Lower leg skin (tissue), 4 donors: ENCODE results near the gene ZNF283. TPM values are rescaled to one million over a fixed set of nuclear protein-coding genes. Genes with fewer than 3 reads are reported as not detected.

Experiments
- DNase-seq, 2 donors: peaks; one replicate each; pipeline ENCODE4 v3.0.0-alpha.2; 2019; ENCODE audit warnings: low spot score in 2 of 2
- H3K4me3 ChIP-seq: fragments of 200-600 bp; sonication (generic); 2 replicates; pipeline ENCODE4 v1.5.1; 2017; ENCODE audit warnings: mild to moderate bottlenecking, low read depth; ENCODE audit not compliant: poor library complexity, severe bottlenecking
- CTCF ChIP-seq, 3 donors: fragments of 450-650 bp; IDR thresholded peaks; one replicate each; pipeline ENCODE4 v1.5.1; 2016; ENCODE audit warnings: antibody characterized with exemption in 3 of 3, mild to moderate bottlenecking in 3 of 3, moderate library complexity in 2 of 3
- POLR2A ChIP-seq, 2 donors: fragments of 450-650 bp; IDR thresholded peaks; one replicate each; pipeline ENCODE4 v1.6.1; 2016 to 2017; ENCODE audit warnings: antibody characterized with exemption in 2 of 2, mild to moderate bottlenecking in 1 of 2, moderate library complexity in 1 of 2
- WGBS, 2 donors: methylation state at CpG; one replicate each; pipeline ENCODE4 v1.1.5; 2018; 5-methylcytosine and 5-hydroxymethylcytosine counted together
- intact Hi-C: fragments of 100-400 bp; cut with DNase I; formaldehyde crosslinking; loops from one replicate; pipeline ENCODE4 v1.15.0; 2023; ENCODE audit warnings: low total_unique reads
- total RNA-seq, 4 donors: library from RNA; depleted of rRNA; stranded (reverse); fragments of >200 nt; gene quantifications; one replicate each; pipeline ENCODE4 v1.1.0, GENCODE V29; 2016

Gene ZNF283
- total RNA-seq, 4 donors from 2014 or later, result 4.3 to 9.6 (median 6.3) TPM

GRCh38 chr19:43797556-43797955 lies 29.6 kb upstream of the ZNF283 start:
- intact Hi-C loops, result no loop called here
- DNase-seq, result peak in 1 of 2 donors; percentile 77
- H3K4me3 ChIP-seq, result no peak overlapping the region
- 82 to 90% methylated on average over 7 of the region's 7 CpGs for WGBS, 2 donors
- no peak for TF ChIP-seq CTCF (IDR thresholded peaks at IDR 0.05)
- TF ChIP-seq POLR2A (IDR thresholded peaks at IDR 0.05), result no peak

GRCh38 chr19:43798026-43798545 lies 29.0 kb upstream of the ZNF283 start:
- intact Hi-C loops, result no loop called here
- 59% methylated on average over 5 of the region's 5 CpGs; no CpG with 5 or more reads in 1 of the 2 donors for WGBS, 2 donors

GRCh38 chr19:43798546-43799409 lies 28.3 kb upstream of the ZNF283 start:
- intact Hi-C loops, result no loop called here
- peak overlapping the region; percentile 12 for H3K4me3 ChIP-seq
- DNase-seq, result peak; percentile 53 to 91
- 17 to 18% methylated on average over 35 to 59 of the region's 70 CpGs for WGBS, 2 donors
- TF ChIP-seq CTCF (IDR thresholded peaks at IDR 0.05), result no peak
- TF ChIP-seq POLR2A (IDR thresholded peaks at IDR 0.05), result no peak

More at GRCh38 chr19:43798026-43798545, 29.0 kb upstream of the ZNF283 start:
- TF ChIP-seq CTCF (IDR thresholded peaks at IDR 0.05), result no peak
- no peak overlapping the region for H3K4me3 ChIP-seq
- no peak for DNase-seq

- 45 to 59% methylated on average over 6 of the region's 6 CpGs for WGBS, 2 donors
- TF ChIP-seq CTCF (IDR thresholded peaks at IDR 0.05) (no peak), POLR2A (IDR thresholded peaks at IDR 0.05) (no peak)
- peak in 1 of 2 donors; percentile 83 for DNase-seq
- H3K4me3 ChIP-seq, result no peak overlapping the region
- intact Hi-C loops, result no loop called here
These were observed 27.5 kb upstream of the ZNF283 start for GRCh38 chr19:43799502-43800142.

GRCh38 chr19:43802216-43802951 lies 24.7 kb upstream of the ZNF283 start, which contains the start of gene LYPD5:
LYPD5 (minus strand) TSS chr19:43802447; CDS start chr19:43802380, 67 bp downstream.
- TF ChIP-seq POLR2A (IDR thresholded peaks at IDR 0.05) (no peak), CTCF (IDR thresholded peaks at IDR 0.05) (no peak)
- DNase-seq, result peak in 1 of 2 donors; percentile 64
- H3K4me3 ChIP-seq, result no peak within 1 kb of the TSS
- intact Hi-C loops, result no loop called here
- 70 to 71% methylated on average over 12 of the region's 12 CpGs for WGBS, 2 donors
